ENCODE results near the gene CCDC34. TPM values are rescaled to one million over a fixed set of nuclear protein-coding genes. Genes with fewer than 3 reads are reported as not detected.

The CCDC34 gene
- polyA plus RNA-seq, 1 donor from 2014 or later: 13.3 TPM

DNA sequence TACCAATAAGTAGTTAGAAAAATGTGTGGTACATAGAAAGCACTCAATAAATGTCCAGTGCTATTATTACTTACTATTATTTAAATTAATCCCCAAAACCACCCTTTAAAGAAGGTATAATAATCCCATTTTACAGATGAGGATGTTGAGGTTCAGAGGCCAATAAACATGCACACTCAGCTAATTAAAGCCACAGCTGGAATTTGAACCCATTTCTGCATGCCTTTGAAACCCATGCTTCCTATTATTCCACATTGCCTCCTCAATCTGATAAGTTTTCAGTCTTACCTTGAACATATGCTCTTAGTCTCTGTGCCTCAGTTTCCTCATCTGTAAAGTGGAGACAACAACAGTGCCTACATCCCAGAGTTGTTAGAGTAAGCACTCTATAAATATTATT is 52.8 kb downstream of the CCDC34 start:
- Histone ChIP-seq H3K9ac (ENCODE audit: low read length) (no peak overlapping the region), H3K27ac (ENCODE audit: low read length) (no peak overlapping the region), H3K27me3 (ENCODE audit: insufficient read depth, low read depth, low read length) (no peaks in the 10 kb centered on the region), H3K9me2 (ENCODE audit: insufficient read depth, low read length) (no peaks in the 10 kb centered on the region), H3K36me3 (ENCODE audit: insufficient read depth, low read length) (no peaks in the 10 kb centered on the region), H3K4me3 (ENCODE audit: low read length) (no peak overlapping the region), H3K79me2 (replicated peaks; ENCODE audit: insufficient read depth, low read length) (no peaks in the 10 kb centered on the region), H3K9me3 (ENCODE audit: low read length) (no peaks in the 10 kb centered on the region), H4K20me1 (ENCODE audit: insufficient read depth) (no peaks in the 10 kb centered on the region), H3F3A (ENCODE audit: insufficient read depth, low read length, poor library complexity, severe bottlenecking) (no peaks in the 10 kb centered on the region), H2AFZ (ENCODE audit: low read depth, low read length) (no peak overlapping the region), H3K4me2 (ENCODE audit: low read length) (no peak overlapping the region)
- TF ChIP-seq SMC3 (conservative IDR thresholded peaks at IDR 0.05; ENCODE audit: poor library complexity) (no peak), TAF1 (IDR thresholded peaks at IDR 0.05; ENCODE audit: low read depth) (no peak), POLR2AphosphoS5 (IDR thresholded peaks at IDR 0.05) (no peak), MXI1 (conservative IDR thresholded peaks at IDR 0.05; ENCODE audit: poor library complexity, severe bottlenecking) (no peak), EP300 (conservative IDR thresholded peaks at IDR 0.05; ENCODE audit: poor library complexity, severe bottlenecking) (no peak), RAD21 (conservative IDR thresholded peaks at IDR 0.05) (no peak), EZH2 (IDR thresholded peaks at IDR 0.05; ENCODE audit: borderline replicate concordance, insufficient read depth, low read length, poor library complexity, severe bottlenecking) (no peak)
- TF ChIP-seq, protein P1, sequence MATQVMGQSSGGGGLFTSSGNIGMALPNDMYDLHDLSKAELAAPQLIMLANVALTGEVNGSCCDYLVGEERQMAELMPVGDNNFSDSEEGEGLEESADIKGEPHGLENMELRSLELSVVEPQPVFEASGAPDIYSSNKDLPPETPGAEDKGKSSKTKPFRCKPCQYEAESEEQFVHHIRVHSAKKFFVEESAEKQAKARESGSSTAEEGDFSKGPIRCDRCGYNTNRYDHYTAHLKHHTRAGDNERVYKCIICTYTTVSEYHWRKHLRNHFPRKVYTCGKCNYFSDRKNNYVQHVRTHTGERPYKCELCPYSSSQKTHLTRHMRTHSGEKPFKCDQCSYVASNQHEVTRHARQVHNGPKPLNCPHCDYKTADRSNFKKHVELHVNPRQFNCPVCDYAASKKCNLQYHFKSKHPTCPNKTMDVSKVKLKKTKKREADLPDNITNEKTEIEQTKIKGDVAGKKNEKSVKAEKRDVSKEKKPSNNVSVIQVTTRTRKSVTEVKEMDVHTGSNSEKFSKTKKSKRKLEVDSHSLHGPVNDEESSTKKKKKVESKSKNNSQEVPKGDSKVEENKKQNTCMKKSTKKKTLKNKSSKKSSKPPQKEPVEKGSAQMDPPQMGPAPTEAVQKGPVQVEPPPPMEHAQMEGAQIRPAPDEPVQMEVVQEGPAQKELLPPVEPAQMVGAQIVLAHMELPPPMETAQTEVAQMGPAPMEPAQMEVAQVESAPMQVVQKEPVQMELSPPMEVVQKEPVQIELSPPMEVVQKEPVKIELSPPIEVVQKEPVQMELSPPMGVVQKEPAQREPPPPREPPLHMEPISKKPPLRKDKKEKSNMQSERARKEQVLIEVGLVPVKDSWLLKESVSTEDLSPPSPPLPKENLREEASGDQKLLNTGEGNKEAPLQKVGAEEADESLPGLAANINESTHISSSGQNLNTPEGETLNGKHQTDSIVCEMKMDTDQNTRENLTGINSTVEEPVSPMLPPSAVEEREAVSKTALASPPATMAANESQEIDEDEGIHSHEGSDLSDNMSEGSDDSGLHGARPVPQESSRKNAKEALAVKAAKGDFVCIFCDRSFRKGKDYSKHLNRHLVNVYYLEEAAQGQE (IDR thresholded peaks at IDR 0.05; ENCODE audit: borderline replicate concordance): no peak
- TF ChIP-seq, protein P2, sequence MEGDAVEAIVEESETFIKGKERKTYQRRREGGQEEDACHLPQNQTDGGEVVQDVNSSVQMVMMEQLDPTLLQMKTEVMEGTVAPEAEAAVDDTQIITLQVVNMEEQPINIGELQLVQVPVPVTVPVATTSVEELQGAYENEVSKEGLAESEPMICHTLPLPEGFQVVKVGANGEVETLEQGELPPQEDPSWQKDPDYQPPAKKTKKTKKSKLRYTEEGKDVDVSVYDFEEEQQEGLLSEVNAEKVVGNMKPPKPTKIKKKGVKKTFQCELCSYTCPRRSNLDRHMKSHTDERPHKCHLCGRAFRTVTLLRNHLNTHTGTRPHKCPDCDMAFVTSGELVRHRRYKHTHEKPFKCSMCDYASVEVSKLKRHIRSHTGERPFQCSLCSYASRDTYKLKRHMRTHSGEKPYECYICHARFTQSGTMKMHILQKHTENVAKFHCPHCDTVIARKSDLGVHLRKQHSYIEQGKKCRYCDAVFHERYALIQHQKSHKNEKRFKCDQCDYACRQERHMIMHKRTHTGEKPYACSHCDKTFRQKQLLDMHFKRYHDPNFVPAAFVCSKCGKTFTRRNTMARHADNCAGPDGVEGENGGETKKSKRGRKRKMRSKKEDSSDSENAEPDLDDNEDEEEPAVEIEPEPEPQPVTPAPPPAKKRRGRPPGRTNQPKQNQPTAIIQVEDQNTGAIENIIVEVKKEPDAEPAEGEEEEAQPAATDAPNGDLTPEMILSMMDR (IDR thresholded peaks at IDR 0.05; ENCODE audit: poor library complexity, severe bottlenecking): no peak

DNA sequence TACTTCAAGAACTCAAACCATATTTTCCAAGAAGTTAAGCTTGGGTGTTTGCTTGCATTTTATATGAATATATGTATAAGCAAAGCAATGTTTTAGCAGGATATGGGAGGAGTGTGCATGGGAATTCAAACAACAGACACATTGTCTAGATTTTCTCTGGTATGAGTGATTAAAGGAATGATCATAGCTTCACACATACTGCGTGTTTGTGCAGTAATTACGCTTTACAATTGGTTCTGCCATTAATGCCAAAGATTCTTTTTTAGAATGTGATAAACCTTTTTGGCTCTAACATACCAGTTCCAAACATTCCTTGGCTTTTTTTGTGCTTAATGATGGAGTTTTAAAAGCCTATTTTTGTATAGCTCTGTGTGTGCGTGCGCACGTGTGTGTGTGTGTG is 54.0 kb downstream of the CCDC34 start:
- Histone ChIP-seq H3K4me2 (ENCODE audit: low read length) (no peak overlapping the region), H3K79me2 (replicated peaks; ENCODE audit: insufficient read depth, low read length) (no peaks in the 10 kb centered on the region), H2AFZ (ENCODE audit: low read depth, low read length) (no peak overlapping the region), H3K36me3 (ENCODE audit: insufficient read depth, low read length) (no peaks in the 10 kb centered on the region), H3K27me3 (ENCODE audit: insufficient read depth, low read depth, low read length) (no peaks in the 10 kb centered on the region), H3K4me3 (ENCODE audit: low read length) (no peak overlapping the region), H3F3A (ENCODE audit: insufficient read depth, low read length, poor library complexity, severe bottlenecking) (no peaks in the 10 kb centered on the region), H3K9me3 (ENCODE audit: low read length) (no peaks in the 10 kb centered on the region), H3K27ac (ENCODE audit: low read length) (no peak overlapping the region), H4K20me1 (ENCODE audit: insufficient read depth) (no peaks in the 10 kb centered on the region), H3K9me2 (ENCODE audit: insufficient read depth, low read length) (no peaks in the 10 kb centered on the region), H3K9ac (ENCODE audit: low read length) (no peak overlapping the region)
- TF ChIP-seq TAF1 (IDR thresholded peaks at IDR 0.05; ENCODE audit: low read depth) (no peak), EZH2 (IDR thresholded peaks at IDR 0.05; ENCODE audit: borderline replicate concordance, insufficient read depth, low read length, poor library complexity, severe bottlenecking) (no peak), RAD21 (conservative IDR thresholded peaks at IDR 0.05) (no peak), EP300 (conservative IDR thresholded peaks at IDR 0.05; ENCODE audit: poor library complexity, severe bottlenecking) (no peak), MXI1 (conservative IDR thresholded peaks at IDR 0.05; ENCODE audit: poor library complexity, severe bottlenecking) (no peak), SMC3 (conservative IDR thresholded peaks at IDR 0.05; ENCODE audit: poor library complexity) (no peak), POLR2AphosphoS5 (IDR thresholded peaks at IDR 0.05) (no peak)
- TF ChIP-seq, protein P2 (IDR thresholded peaks at IDR 0.05; ENCODE audit: poor library complexity, severe bottlenecking): no peak
- TF ChIP-seq, protein P1 (IDR thresholded peaks at IDR 0.05; ENCODE audit: borderline replicate concordance): no peak

Measured in neural cell (in vitro differentiated cells).